NOMO-1 treated with DMSO at 0.1 percent for 48 hours (cell line): ENCODE results near the gene SH3BP5L.

Experiments used
- DNase-seq: peaks from one replicate; lab custom pipeline; 2025; ENCODE audit not compliant: unreplicated experiment; lab: John Stamatoyannopoulos, UW

Gene SH3BP5L

GRCh38 chr1:248782416-248783141 is 43.1 kb downstream of the SH3BP5L start:
- no peak for DNase-seq

GRCh38 chr1:248779350-248779749 is 46.4 kb downstream of the SH3BP5L start:
- no peak for DNase-seq

- no peak for DNase-seq
These were observed 46.8 kb downstream of the SH3BP5L start for GRCh38 chr1:248778906-248779305.

- no peak for DNase-seq
These were observed 48.7 kb downstream of the SH3BP5L start for GRCh38 chr1:248776991-248777390.

DNA sequence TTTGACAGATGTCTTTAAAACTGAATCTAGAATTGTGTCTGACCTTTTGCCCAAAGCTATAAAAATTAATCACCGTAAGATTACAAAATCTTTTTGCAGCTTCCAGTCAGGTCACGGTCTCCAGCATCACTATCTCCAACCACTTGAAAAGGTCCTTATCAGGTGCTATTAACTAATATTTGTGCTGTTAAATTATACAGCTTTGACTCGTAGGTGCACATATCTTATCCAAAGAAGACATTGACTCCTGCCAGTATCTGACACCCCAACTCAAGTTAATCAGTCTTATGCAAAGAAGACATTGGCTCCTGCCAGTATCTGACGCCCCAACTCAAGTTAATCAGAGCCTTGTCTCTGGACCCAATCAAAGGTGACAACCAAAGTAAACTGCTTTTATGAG is 50.3 kb downstream of the SH3BP5L start:
- DNase-seq = no peak
